HepG2 (cell line): Measurements from ENCODE around the gene ZNF740. TPM values are rescaled to one million over a fixed set of nuclear protein-coding genes. Genes with fewer than 3 reads are reported as not detected.

Source experiments
- FOSL2 ChIP-seq: sonication (generic); formaldehyde crosslinking; IDR thresholded peaks from 2 replicates; pipeline ENCODE4 v1.4.0; 2020; ENCODE audit warnings: missing genetic modification reagents
- PHF5A ChIP-seq: IDR thresholded peaks from one replicate; pipeline ENCODE4 v1.6.1; 2018; ENCODE audit warnings: low read depth, missing genetic modification reagents; ENCODE audit not compliant: unreplicated experiment
- RBM22 ChIP-seq: fragments of 200-400 bp; formaldehyde crosslinking; optimal IDR thresholded peaks from 2 replicates; pipeline ENCODE3; 2017; ENCODE audit warnings: mild to moderate bottlenecking, low read length, moderate library complexity
- RERE ChIP-seq: IDR thresholded peaks from 2 replicates; pipeline ENCODE4 v1.6.1; 2016; ENCODE audit warnings: low read depth, missing genetic modification reagents, missing compliant biosample characterization
- TFDP1 ChIP-seq: IDR thresholded peaks from 2 replicates; pipeline ENCODE4 v1.6.1; 2016; ENCODE audit warnings: missing compliant biosample characterization, missing genetic modification reagents, borderline replicate concordance
- U2AF2 ChIP-seq: fragments of 200-400 bp; formaldehyde crosslinking; IDR thresholded peaks from 2 replicates; pipeline ENCODE4 v1.6.1; 2017; ENCODE audit warnings: low read depth, mild to moderate bottlenecking, low read length
- ZNF331 ChIP-seq: sonication (generic); formaldehyde crosslinking; IDR thresholded peaks from 2 replicates; pipeline ENCODE4 v1.4.0; 2020; ENCODE audit warnings: missing genetic modification reagents
- ZNF34 ChIP-seq: sonication (generic); formaldehyde crosslinking; IDR thresholded peaks from 2 replicates; pipeline ENCODE4 v1.4.0; 2020; ENCODE audit warnings: mild to moderate bottlenecking, missing genetic modification reagents, borderline replicate concordance
- ZNF572 ChIP-seq: sonication (generic); formaldehyde crosslinking; IDR thresholded peaks from 2 replicates; pipeline ENCODE4 v1.5.1; 2020; ENCODE audit warnings: mild to moderate bottlenecking, missing genetic modification reagents
- ZNF646 ChIP-seq: sonication (generic); formaldehyde crosslinking; IDR thresholded peaks from 2 replicates; pipeline ENCODE4 v1.9.0; 2021; ENCODE audit warnings: mild to moderate bottlenecking, missing genetic modification reagents
- ZNF703 ChIP-seq: sonication (generic); formaldehyde crosslinking; IDR thresholded peaks from 2 replicates; pipeline ENCODE4 v1.5.1; 2020; ENCODE audit warnings: missing genetic modification reagents, mild to moderate bottlenecking, moderate library complexity, borderline replicate concordance
- ZNF788 ChIP-seq: sonication (generic); formaldehyde crosslinking; IDR thresholded peaks from 2 replicates; pipeline ENCODE4 v1.5.0; 2020; ENCODE audit warnings: mild to moderate bottlenecking, missing genetic modification reagents, borderline replicate concordance
- ZSCAN29 ChIP-seq: sonication (generic); formaldehyde crosslinking; conservative IDR thresholded peaks from 2 replicates; pipeline ENCODE4 v1.4.0; 2020; ENCODE audit warnings: mild to moderate bottlenecking, missing genetic modification reagents
- polyA plus RNA-seq, 8 experiments: library from polyadenylated mRNA; depleted of rRNA in 3 of 8; stranded (reverse) in 7 of 8; unstranded in 1 of 8; fragments of >200 nt; fragmentation: Illumina TruSeq in 4 of 8; extraction: Trizol in 4 of 8; gene quantifications; 2 replicates each; pipeline versions ENCODE4 v1.2.1 to v1.2.3, GENCODE V29; 2011 to 2016; ENCODE audit warnings: low read depth in 4 of 8, missing spikeins in 1 of 8, mixed read lengths in 1 of 8; ENCODE audit not compliant: insufficient read depth in 1 of 8
- total RNA-seq, 5 experiments: library from RNA; depleted of rRNA; stranded (reverse); fragments of >200 nt; fragmentation: Illumina TruSeq; extraction: Trizol; gene quantifications; 2 replicates each; pipeline ENCODE4 v1.2.3, GENCODE V29; 2016; ENCODE audit warnings: low read depth in 1 of 5
- TF ChIP-seq, protein P1 (sequence below): sonication (generic); formaldehyde crosslinking; IDR thresholded peaks from 2 replicates; pipeline ENCODE4 v1.5.1; 2020; ENCODE audit warnings: mild to moderate bottlenecking, moderate library complexity, missing genetic modification reagents

The ZNF740 gene
- total and polyA plus RNA-seq, 2 of the 13 experiments (the other 11 are each of a cell fraction or from before 2014, with no cell fraction given): 16.9 to 19.0 TPM

DNA sequence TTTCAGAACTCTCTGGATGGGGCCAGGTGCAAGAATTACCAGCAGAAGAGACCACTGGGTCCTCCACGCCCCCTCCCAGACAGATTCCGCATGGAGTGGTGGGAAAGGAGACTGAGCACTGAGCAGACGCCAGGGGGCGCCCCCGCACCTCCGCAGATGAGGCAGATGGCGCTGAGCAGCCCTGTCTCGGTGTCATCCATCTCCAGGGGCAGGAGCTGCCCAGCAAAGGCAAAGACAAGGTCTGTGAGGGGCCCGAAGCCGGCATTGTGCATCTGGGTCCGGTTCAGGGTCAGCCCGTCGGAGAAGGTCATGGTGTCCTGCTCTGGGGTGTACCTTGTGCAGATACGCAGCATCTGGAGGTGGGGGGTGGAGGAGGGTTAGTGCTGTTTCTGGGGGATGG is 32.8 kb downstream of the ZNF740 start (continued):
- no peak for TF ChIP-seq ZNF646 (CRISPR knock-in tag)
- no peak for TF ChIP-seq FOSL2
- no peak for TF ChIP-seq U2AF2
- no peak for TF ChIP-seq ZNF34 (CRISPR knock-in tag)
- TF ChIP-seq ZSCAN29 (CRISPR knock-in tag): no peak
- no peak for TF ChIP-seq ZNF703 (CRISPR knock-in tag)
- no peak for TF ChIP-seq ZNF572 (CRISPR knock-in tag)
- TF ChIP-seq RERE: no peak
- no peak for TF ChIP-seq TFDP1 (CRISPR knock-in tag)
- no peak for TF ChIP-seq RBM22
- TF ChIP-seq ZNF788: peak; percentile 41; the same call in 1 of the 2 replicates
- TF ChIP-seq PHF5A (CRISPR knock-in tag): no peak
- 0 out of 2 replicates have a peak, but pooled peaks have one; percentile 22 for TF ChIP-seq ZNF331 (CRISPR knock-in tag)
- TF ChIP-seq, protein P1, sequence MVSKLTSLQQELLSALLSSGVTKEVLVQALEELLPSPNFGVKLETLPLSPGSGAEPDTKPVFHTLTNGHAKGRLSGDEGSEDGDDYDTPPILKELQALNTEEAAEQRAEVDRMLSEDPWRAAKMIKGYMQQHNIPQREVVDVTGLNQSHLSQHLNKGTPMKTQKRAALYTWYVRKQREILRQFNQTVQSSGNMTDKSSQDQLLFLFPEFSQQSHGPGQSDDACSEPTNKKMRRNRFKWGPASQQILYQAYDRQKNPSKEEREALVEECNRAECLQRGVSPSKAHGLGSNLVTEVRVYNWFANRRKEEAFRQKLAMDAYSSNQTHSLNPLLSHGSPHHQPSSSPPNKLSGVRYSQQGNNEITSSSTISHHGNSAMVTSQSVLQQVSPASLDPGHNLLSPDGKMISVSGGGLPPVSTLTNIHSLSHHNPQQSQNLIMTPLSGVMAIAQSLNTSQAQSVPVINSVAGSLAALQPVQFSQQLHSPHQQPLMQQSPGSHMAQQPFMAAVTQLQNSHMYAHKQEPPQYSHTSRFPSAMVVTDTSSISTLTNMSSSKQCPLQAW (CRISPR knock-in tag): no peak
